ENCODE data around the gene IL17RC. TPM values are rescaled to one million over a fixed set of nuclear protein-coding genes. Genes with fewer than 3 reads are reported as not detected.

The IL17RC gene
- total RNA-seq, 1 donor from 2014 or later, result 7.3 TPM

- no peak for TF ChIP-seq CTCF (conservative IDR thresholded peaks at IDR 0.05)
- Mint-ChIP-seq H3K27ac (ENCODE audit: unreplicated experiment) (no peak overlapping the region), H3K4me3 (peak overlapping the region; percentile 76), H3K9me3 (no peaks in the 10 kb centered on the region), H3K36me3 (ENCODE audit: low read depth) (no peaks in the 10 kb centered on the region), H3K27me3 (ENCODE audit: low read depth) (peaks cover 4% of the 10 kb centered on the region), H3K4me1 (peaks cover 2% of the 10 kb centered on the region)
- no peak for DNase-seq (ENCODE audit: low read depth, low spot score)
Observed at GRCh38 chr3:9951126-9951525, 34.2 kb downstream of the IL17RC start.

- peak overlapping the region; percentile 76 for H3K4me3 Mint-ChIP-seq
- no peak overlapping the region for H3K27ac Mint-ChIP-seq (ENCODE audit: unreplicated experiment)
- DNase-seq (ENCODE audit: low read depth, low spot score), result no peak
- H3K9me3 Mint-ChIP-seq, result no peaks in the 10 kb centered on the region
- H3K27me3 Mint-ChIP-seq (ENCODE audit: low read depth), result peaks cover 4% of the 10 kb centered on the region
- H3K4me1 Mint-ChIP-seq, result no peaks in the 10 kb centered on the region
- no peak for TF ChIP-seq CTCF (conservative IDR thresholded peaks at IDR 0.05)
- no peaks in the 10 kb centered on the region for H3K36me3 Mint-ChIP-seq (ENCODE audit: low read depth)
Observed at GRCh38 chr3:9951598-9951961, 34.7 kb downstream of the IL17RC start.

- Mint-ChIP-seq H3K9me3 (no peaks in the 10 kb centered on the region), H3K27me3 (ENCODE audit: low read depth) (peaks cover 4% of the 10 kb centered on the region), H3K4me3 (peak within 1 kb of the TSS; percentile 84), H3K4me1 (no peaks in the 10 kb centered on the region), H3K27ac (ENCODE audit: unreplicated experiment) (no peak within 1 kb of the TSS), H3K36me3 (ENCODE audit: low read depth) (no peaks in the 10 kb centered on the region)
- no peak for TF ChIP-seq CTCF (conservative IDR thresholded peaks at IDR 0.05)
- peak; percentile 42 for DNase-seq (ENCODE audit: low read depth, low spot score)
Observed at GRCh38 chr3:9951962-9952805, 35.3 kb downstream of the IL17RC start, which contains the start of gene PRRT3. TSS of gene PRRT3 (minus strand) at chr3:9952408. CDS start at chr3:9950115, 2,293 bp downstream.

- no peak for TF ChIP-seq CTCF (conservative IDR thresholded peaks at IDR 0.05)
- H3K9me3 Mint-ChIP-seq, result no peaks in the 10 kb centered on the region
- no peaks in the 10 kb centered on the region for H3K36me3 Mint-ChIP-seq (ENCODE audit: low read depth)
- no peaks in the 10 kb centered on the region for H3K27me3 Mint-ChIP-seq (ENCODE audit: low read depth)
- no peak for DNase-seq (ENCODE audit: low read depth, low spot score)
- no peak overlapping the region for H3K27ac Mint-ChIP-seq (ENCODE audit: unreplicated experiment)
- no peaks in the 10 kb centered on the region for H3K4me1 Mint-ChIP-seq
- H3K4me3 Mint-ChIP-seq, result no peak overlapping the region
Observed at GRCh38 chr3:9955067-9955502, 38.2 kb downstream of the IL17RC start.

- H3K9me3 Mint-ChIP-seq, result no peaks in the 10 kb centered on the region
- H3K4me3 Mint-ChIP-seq, result peak overlapping the region; percentile 23
- H3K27ac Mint-ChIP-seq (ENCODE audit: unreplicated experiment), result no peak overlapping the region
- H3K4me1 Mint-ChIP-seq, result no peaks in the 10 kb centered on the region
- no peaks in the 10 kb centered on the region for H3K36me3 Mint-ChIP-seq (ENCODE audit: low read depth)
- TF ChIP-seq CTCF (conservative IDR thresholded peaks at IDR 0.05), result no peak
- no peaks in the 10 kb centered on the region for H3K27me3 Mint-ChIP-seq (ENCODE audit: low read depth)
- no peak for DNase-seq (ENCODE audit: low read depth, low spot score)
Observed at GRCh38 chr3:9955611-9956352, 38.9 kb downstream of the IL17RC start.

Data from neural crest cell (in vitro differentiated cells).